ENCODE data around the gene KLK14.

DNA sequence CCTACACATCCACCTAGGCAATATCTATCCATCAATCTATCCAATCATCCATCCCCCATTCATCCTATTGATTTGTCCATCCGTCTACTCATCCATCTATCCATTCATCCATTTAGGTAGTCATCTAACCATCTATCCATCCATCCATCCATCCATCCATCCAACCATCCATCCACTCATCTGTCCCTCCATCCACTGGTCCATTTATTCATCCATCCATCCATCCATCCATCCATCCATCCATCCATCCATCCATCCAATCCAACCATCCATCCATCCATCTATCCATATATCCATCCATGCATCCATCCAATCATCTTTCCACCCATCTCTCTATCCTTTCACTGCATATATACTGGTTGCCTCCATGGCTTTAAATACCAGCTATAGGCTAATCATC, 21.7 kb downstream of the KLK14 start:
- TF ChIP-seq, protein P1, sequence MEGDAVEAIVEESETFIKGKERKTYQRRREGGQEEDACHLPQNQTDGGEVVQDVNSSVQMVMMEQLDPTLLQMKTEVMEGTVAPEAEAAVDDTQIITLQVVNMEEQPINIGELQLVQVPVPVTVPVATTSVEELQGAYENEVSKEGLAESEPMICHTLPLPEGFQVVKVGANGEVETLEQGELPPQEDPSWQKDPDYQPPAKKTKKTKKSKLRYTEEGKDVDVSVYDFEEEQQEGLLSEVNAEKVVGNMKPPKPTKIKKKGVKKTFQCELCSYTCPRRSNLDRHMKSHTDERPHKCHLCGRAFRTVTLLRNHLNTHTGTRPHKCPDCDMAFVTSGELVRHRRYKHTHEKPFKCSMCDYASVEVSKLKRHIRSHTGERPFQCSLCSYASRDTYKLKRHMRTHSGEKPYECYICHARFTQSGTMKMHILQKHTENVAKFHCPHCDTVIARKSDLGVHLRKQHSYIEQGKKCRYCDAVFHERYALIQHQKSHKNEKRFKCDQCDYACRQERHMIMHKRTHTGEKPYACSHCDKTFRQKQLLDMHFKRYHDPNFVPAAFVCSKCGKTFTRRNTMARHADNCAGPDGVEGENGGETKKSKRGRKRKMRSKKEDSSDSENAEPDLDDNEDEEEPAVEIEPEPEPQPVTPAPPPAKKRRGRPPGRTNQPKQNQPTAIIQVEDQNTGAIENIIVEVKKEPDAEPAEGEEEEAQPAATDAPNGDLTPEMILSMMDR (IDR thresholded peaks at IDR 0.05), result no peak
- no peak for TF ChIP-seq EP300 (IDR thresholded peaks at IDR 0.05; ENCODE audit: low read depth)
